Measurements from ENCODE around the gene FOXN1. TPM values are rescaled to one million over a fixed set of nuclear protein-coding genes. Genes with fewer than 3 reads are reported as not detected.

FOXN1 gene
- polyA plus RNA-seq, 3 donors = 0.01 to 0.03 TPM; not detected in 1

GRCh38 chr17:28534740-28535375 lies 28.7 kb downstream of the FOXN1 start:
- WGBS, 3 donors = 86 to 87% (median 86%) methylated on average over 10 to 11 of the region's 11 CpGs
- no peak overlapping the region for H3K27ac ChIP-seq (ENCODE audit: low read depth, low read length)

GRCh38 chr17:28536532-28537218 lies 30.5 kb downstream of the FOXN1 start:
- no peak overlapping the region for H3K27ac ChIP-seq (ENCODE audit: low read depth, low read length)
- 53 to 68% (median 67%) methylated on average over 9 of the region's 9 CpGs for WGBS, 3 donors

- WGBS, 3 donors = 49 to 80% (median 71%) methylated on average over 11 to 12 of the region's 12 CpGs
Observed at GRCh38 chr17:28537219-28537610, 31.1 kb downstream of the FOXN1 start.

GRCh38 chr17:28538296-28538895 lies 32.2 kb downstream of the FOXN1 start:
- no peak overlapping the region for H3K27ac ChIP-seq (ENCODE audit: low read depth, low read length)
- 86 to 89% (median 87%) methylated on average over 14 of the region's 14 CpGs for WGBS, 3 donors

More at GRCh38 chr17:28537219-28537610, 31.1 kb downstream of the FOXN1 start:
- no peak overlapping the region for H3K27ac ChIP-seq (ENCODE audit: low read depth, low read length)

GRCh38 chr17:28540231-28540630 lies 34.1 kb downstream of the FOXN1 start:
- 72 to 83% (median 81%) methylated on average over 4 of the region's 4 CpGs for WGBS, 3 donors
- no peak overlapping the region for H3K27ac ChIP-seq (ENCODE audit: low read depth, low read length)

- WGBS, 3 donors = 73 to 91% (median 88%) methylated on average over 4 of the region's 4 CpGs
- H3K27ac ChIP-seq (ENCODE audit: low read depth, low read length) = no peak overlapping the region
Observed at GRCh38 chr17:28541439-28541838, 35.3 kb downstream of the FOXN1 start.

GRCh38 chr17:28544402-28545140 lies 38.4 kb downstream of the FOXN1 start:
- no peak overlapping the region for H3K27ac ChIP-seq (ENCODE audit: low read depth, low read length)
- WGBS, 3 donors = 83 to 88% (median 86%) methylated on average over 4 of the region's 4 CpGs

- H3K27ac ChIP-seq (ENCODE audit: low read depth, low read length) = no peak overlapping the region
- 71 to 85% (median 80%) methylated on average over 2 of the region's 2 CpGs for WGBS, 3 donors
Observed at GRCh38 chr17:28545141-28545503, 39.0 kb downstream of the FOXN1 start.

GRCh38 chr17:28545787-28546415 lies 39.8 kb downstream of the FOXN1 start:
- 72 to 77% (median 73%) methylated on average over 6 of the region's 6 CpGs for WGBS, 3 donors
- H3K27ac ChIP-seq (ENCODE audit: low read depth, low read length) = no peak overlapping the region

GRCh38 chr17:28547096-28547622 lies 41.0 kb downstream of the FOXN1 start:
- H3K27ac ChIP-seq (ENCODE audit: low read depth, low read length) = no peak overlapping the region
- WGBS, 3 donors = 86 to 91% (median 89%) methylated on average over 14 of the region's 14 CpGs

- WGBS, 3 donors = 53 to 73% (median 64%) methylated on average over 26 of the region's 26 CpGs
- H3K27ac ChIP-seq (ENCODE audit: low read depth, low read length) = no peak overlapping the region
Observed at GRCh38 chr17:28547623-28548416, 41.7 kb downstream of the FOXN1 start.

- no peak overlapping the region for H3K27ac ChIP-seq (ENCODE audit: low read depth, low read length)
- WGBS, 3 donors = 81 to 94% (median 92%) methylated on average over 6 of the region's 6 CpGs
Observed at GRCh38 chr17:28548417-28549130, 42.4 kb downstream of the FOXN1 start.

- H3K27ac ChIP-seq (ENCODE audit: low read depth, low read length) = no peak overlapping the region
- 60 to 75% (median 63%) methylated on average over 3 of the region's 3 CpGs for WGBS, 3 donors
Observed at GRCh38 chr17:28549236-28550132, 43.3 kb downstream of the FOXN1 start.

- 92 to 100% (median 93%) methylated on average over 1 of the region's 1 CpG for WGBS, 3 donors
- H3K27ac ChIP-seq (ENCODE audit: low read depth, low read length) = no peak overlapping the region
Observed at GRCh38 chr17:28550858-28551257, 44.7 kb downstream of the FOXN1 start.

GRCh38 chr17:28551421-28552175 lies 45.5 kb downstream of the FOXN1 start:
- H3K27ac ChIP-seq (ENCODE audit: low read depth, low read length) = no peak overlapping the region
- WGBS, 3 donors = 14 to 22% (median 18%) methylated on average over 10 of the region's 10 CpGs

Measured in adipose tissue (tissue), 3 donors.